SK-N-SH treated with all-trans-retinoic acid at 6 μM for 48 hours (cell line): ENCODE data around the gene KRTAP9-1.

Experiments used
- ATAC-seq: fragments of 200-7000 bp; cut with Tn5 transposase; 3 replicates; pipeline ENCODE4 v1.9.1; 2020; ENCODE audit warnings: mild to moderate bottlenecking, moderate library complexity
- ARNTL ChIP-seq: fragments of 450-650 bp; formaldehyde crosslinking; IDR thresholded peaks from 2 replicates; pipeline ENCODE4 v1.5.0; 2020; ENCODE audit warnings: low read depth, mild to moderate bottlenecking, moderate library complexity, borderline replicate concordance
- BACH2 ChIP-seq: fragments of 250-450 bp; sonication (Bioruptor Pico); IDR thresholded peaks from 2 replicates; pipeline ENCODE4 v1.9.0; 2021; ENCODE audit warnings: mild to moderate bottlenecking, borderline replicate concordance
- CREB5 ChIP-seq: fragments of 250-450 bp; sonication (Bioruptor Pico); IDR thresholded peaks from 2 replicates; pipeline ENCODE4 v1.5.1; 2020; ENCODE audit warnings: low read depth, mild to moderate bottlenecking, moderate library complexity
- CSDC2 ChIP-seq: fragments of 250-450 bp; sonication (Bioruptor Pico); IDR thresholded peaks from 2 replicates; pipeline ENCODE4 v1.5.0; 2020; ENCODE audit warnings: mild to moderate bottlenecking, moderate library complexity
- CSRNP3 ChIP-seq: fragments of 250-450 bp; sonication (Bioruptor Pico); IDR thresholded peaks from 2 replicates; pipeline ENCODE4 v1.5.1; 2021; ENCODE audit warnings: mild to moderate bottlenecking, moderate library complexity
- ESRRG ChIP-seq: fragments of 250-450 bp; sonication (Bioruptor Pico); IDR thresholded peaks from 2 replicates; pipeline ENCODE4 v1.6.1; 2021; ENCODE audit warnings: mild to moderate bottlenecking
- GLIS3 ChIP-seq: fragments of 250-450 bp; sonication (Bioruptor Pico); IDR thresholded peaks from 2 replicates; pipeline ENCODE4 v1.5.0; 2020; ENCODE audit warnings: mild to moderate bottlenecking, moderate library complexity
- ISL1 ChIP-seq: fragments of 250-450 bp; sonication (Bioruptor Pico); IDR thresholded peaks from 2 replicates; pipeline ENCODE4 v2.1.2; 2022; ENCODE audit warnings: mild to moderate bottlenecking, moderate library complexity
- OSR1 ChIP-seq: fragments of 250-450 bp; sonication (Bioruptor Pico); IDR thresholded peaks from 2 replicates; pipeline ENCODE4 v1.8.0; 2022; ENCODE audit warnings: moderate library complexity, mild to moderate bottlenecking, inconsistent platforms
- PATZ1 ChIP-seq: fragments of 250-450 bp; sonication (Bioruptor Pico); IDR thresholded peaks from 2 replicates; pipeline ENCODE4 v1.8.0; 2020; ENCODE audit warnings: mild to moderate bottlenecking, moderate library complexity, borderline replicate concordance
- RARB ChIP-seq: fragments of 250-450 bp; sonication (Bioruptor Pico); IDR thresholded peaks from 2 replicates; pipeline ENCODE4 v1.8.0; 2021; ENCODE audit warnings: mild to moderate bottlenecking, moderate library complexity
- SNAI2 ChIP-seq: fragments of 250-450 bp; sonication (Bioruptor Pico); IDR thresholded peaks from 2 replicates; pipeline ENCODE4 v1.5.0; 2020; ENCODE audit warnings: mild to moderate bottlenecking, moderate library complexity
- TCF4 ChIP-seq: fragments of 250-450 bp; sonication (Bioruptor Pico); IDR thresholded peaks from 2 replicates; pipeline ENCODE4 v1.8.0; 2021; ENCODE audit warnings: mild to moderate bottlenecking, moderate library complexity, borderline replicate concordance
- TOX ChIP-seq: fragments of 250-450 bp; sonication (Bioruptor Pico); IDR thresholded peaks from 2 replicates; pipeline ENCODE4 v1.8.0; 2021; ENCODE audit warnings: mild to moderate bottlenecking, moderate library complexity, borderline replicate concordance
- TSHZ2 ChIP-seq: fragments of 250-450 bp; sonication (Bioruptor Pico); IDR thresholded peaks from 2 replicates; pipeline ENCODE4 v1.5.0; 2020; ENCODE audit warnings: mild to moderate bottlenecking, moderate library complexity
- ZC3H10 ChIP-seq: fragments of 250-450 bp; sonication (Bioruptor Pico); IDR thresholded peaks from 2 replicates; pipeline ENCODE4 v1.5.1; 2021; ENCODE audit warnings: mild to moderate bottlenecking, moderate library complexity
- ZFP3 ChIP-seq: fragments of 250-450 bp; sonication (Bioruptor Pico); IDR thresholded peaks from 2 replicates; pipeline ENCODE4 v1.5.0; 2020; ENCODE audit warnings: mild to moderate bottlenecking, moderate library complexity
- ZFP30 ChIP-seq: fragments of 450-650 bp; formaldehyde crosslinking; IDR thresholded peaks from 2 replicates; pipeline ENCODE4 v1.5.0; 2022; ENCODE audit warnings: mild to moderate bottlenecking, moderate library complexity
- ZNF565 ChIP-seq: fragments of 450-650 bp; formaldehyde crosslinking; conservative IDR thresholded peaks from 2 replicates; pipeline ENCODE4 v1.5.0; 2020; ENCODE audit warnings: low read depth, mild to moderate bottlenecking, moderate library complexity
- ZNF70 ChIP-seq: fragments of 450-650 bp; formaldehyde crosslinking; IDR thresholded peaks from 2 replicates; pipeline ENCODE4 v1.5.0; 2020; ENCODE audit warnings: mild to moderate bottlenecking, moderate library complexity
- ZNF8 ChIP-seq: fragments of 450-650 bp; formaldehyde crosslinking; IDR thresholded peaks from 2 replicates; pipeline ENCODE4 v1.5.0; 2020; ENCODE audit warnings: mild to moderate bottlenecking, moderate library complexity

Gene KRTAP9-1

GRCh38 chr17:41185001-41185400 lies 4.7 kb upstream of the KRTAP9-1 start:
- TF ChIP-seq PATZ1 (CRISPR knock-in tag) (no peak), RARB (CRISPR knock-in tag) (no peak), ZFP30 (CRISPR knock-in tag) (no peak), BACH2 (no peak), CREB5 (CRISPR knock-in tag) (no peak), CSDC2 (CRISPR knock-in tag) (no peak), ARNTL (CRISPR knock-in tag) (no peak), ZNF565 (CRISPR knock-in tag) (no peak), GLIS3 (CRISPR knock-in tag) (no peak), ZC3H10 (CRISPR knock-in tag) (no peak), ZFP3 (CRISPR knock-in tag) (no peak), TSHZ2 (CRISPR knock-in tag) (no peak), ISL1 (CRISPR knock-in tag) (no peak), TOX (CRISPR knock-in tag) (no peak), CSRNP3 (CRISPR knock-in tag) (no peak), SNAI2 (CRISPR knock-in tag) (no peak), TCF4 (CRISPR knock-in tag) (no peak), ZNF8 (CRISPR knock-in tag) (no peak), OSR1 (CRISPR knock-in tag) (no peak), ESRRG (CRISPR knock-in tag) (no peak)
- no peak for ATAC-seq

GRCh38 chr17:41186872-41187271 lies 2.8 kb upstream of the KRTAP9-1 start:
- TF ChIP-seq GLIS3 (CRISPR knock-in tag) (no peak), ZNF70 (CRISPR knock-in tag) (no peak), SNAI2 (CRISPR knock-in tag) (no peak), OSR1 (CRISPR knock-in tag) (no peak), TSHZ2 (CRISPR knock-in tag) (no peak), CSDC2 (CRISPR knock-in tag) (no peak)
- no peak for ATAC-seq

GRCh38 chr17:41190328-41190727 lies 641 bp downstream of the KRTAP9-1 start:
- TF ChIP-seq RARB (CRISPR knock-in tag) (no peak), GLIS3 (CRISPR knock-in tag) (no peak), CREB5 (CRISPR knock-in tag) (no peak), CSRNP3 (CRISPR knock-in tag) (no peak)
- no peak for ATAC-seq
